Measurements from ENCODE around the gene NVL. TPM values are rescaled to one million over a fixed set of nuclear protein-coding genes. Genes with fewer than 3 reads are reported as not detected.

Gene NVL
- total and polyA plus RNA-seq, 10 of the 15 experiments (the other 5 are each of a cell fraction or from before 2014, with no cell fraction given), result 20.3 to 49.6 (median 35.2) TPM

DNA sequence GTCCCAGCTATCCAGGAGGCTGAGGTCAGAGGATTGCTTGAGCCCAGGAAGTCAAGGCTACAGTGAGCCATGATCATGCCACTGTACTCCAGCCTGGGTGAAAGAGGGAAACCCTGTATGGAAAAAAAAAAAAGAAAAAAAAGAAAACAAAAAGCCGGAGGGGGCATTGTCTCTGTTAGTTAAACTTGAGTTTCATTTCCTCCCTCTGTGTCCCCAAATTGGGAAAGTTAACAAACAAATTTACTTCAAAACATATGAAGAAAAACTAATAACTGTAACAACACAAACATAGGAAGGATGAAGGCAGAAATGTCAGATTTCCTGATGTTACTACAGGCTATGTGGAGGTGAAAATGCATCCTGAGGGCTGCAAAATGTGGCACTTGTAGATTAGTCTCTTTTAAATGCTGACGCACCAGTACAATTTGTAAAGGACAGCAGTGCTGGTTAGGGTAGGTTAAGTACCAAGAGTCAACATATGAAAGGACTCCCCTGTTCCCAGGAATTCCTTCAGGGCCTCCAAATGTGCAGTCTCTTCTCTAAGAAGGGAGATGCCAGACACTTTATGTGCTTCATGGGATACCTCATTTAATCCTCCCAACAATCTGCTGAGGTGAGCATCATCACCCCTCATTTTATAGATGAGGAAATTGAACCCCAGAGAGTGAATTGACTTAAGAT is 94.0 kb downstream of the NVL start:
- no TSS peak for BruUV-seq (replicated peaks)
- in situ Hi-C loops (cut with MboI) (no loop called here), intact Hi-C loops (cut with micrococcal nuclease; ENCODE audit: unreplicated experiment) (no loop called here)
- H3K27ac ChIP-seq (ENCODE audit: control insufficient read depth, insufficient read depth), result 0 out of 2 replicates have a peak overlapping the region, but pooled peaks have one; percentile 22
- no peaks in the 10 kb centered on the region for H3K4me1 ChIP-seq (ENCODE audit: control insufficient read depth, insufficient read depth, low read length)
- ATAC-seq (no peak), FAIRE-seq (no peak), DNase-seq (ENCODE audit: low read depth, low spot score) (no peak)
- CTCF ChIA-PET, result no interaction called here
- POLR2A ChIA-PET, result no interaction called here
- RAD21 ChIA-PET (ENCODE audit: unreplicated experiment), result interaction anchor here (1.0 kb wide), 1 partner anchor 121 kb away, joined by 3 read pairs; no protein-coding TSS in a partner anchor
- SMC1A ChIA-PET (ENCODE audit: uncharacterized antibody, unreplicated experiment), result interaction anchor here (1.1 to 2.0 kb wide), 2 partner anchors 10 to 51 kb away, joined by 3 to 6 read pairs; no protein-coding TSS in a partner anchor
- no peaks in the 10 kb centered on the region for H3K9me3 ChIP-seq (replicated peaks; ENCODE audit: control insufficient read depth, insufficient read depth, low read length)
- 25% methylated on average over 2 of the region's 2 CpGs for WGBS (ENCODE audit: insufficient coverage, insufficient replicate concordance, low lambda C conversion rate, missing lambda C conversion rate)
- TF ChIP-seq WRNIP1 (IDR thresholded peaks at IDR 0.05; ENCODE audit: borderline replicate concordance, low read depth, low read length) (no peak), SPI1 (IDR thresholded peaks at IDR 0.05; ENCODE audit: borderline replicate concordance, insufficient read depth, low read depth, low read length) (peak; percentile 64), ZNF384 (IDR thresholded peaks at IDR 0.05; ENCODE audit: borderline replicate concordance, low read depth, low read length) (0 out of 2 replicates have a peak, but pooled peaks have one; percentile 31)
- no peak overlapping the region for H2AFZ ChIP-seq (ENCODE audit: control insufficient read depth, low read depth, low read length)
- H3K36me3 ChIP-seq (ENCODE audit: control insufficient read depth in 2 of 2, insufficient read depth in 2 of 2, low read length in 1 of 2), result peaks cover 0 to 11% of the 10 kb centered on the region in 2 experiments
- H3K4me3 ChIP-seq, result no peak overlapping the region
- H4K20me1 ChIP-seq (ENCODE audit: control insufficient read depth, insufficient read depth), result no peaks in the 10 kb centered on the region
- H3K79me2 ChIP-seq (ENCODE audit: control insufficient read depth, insufficient read depth, low read length), result no peaks in the 10 kb centered on the region
- H3K9ac ChIP-seq (ENCODE audit: control insufficient read depth, insufficient read depth, low read length), result no peak overlapping the region
- H3K4me2 ChIP-seq (ENCODE audit: control insufficient read depth, insufficient read depth), result no peak overlapping the region
- H3K27me3 ChIP-seq (replicated peaks in 1 of 2; ENCODE audit: control insufficient read depth in 2 of 2, insufficient read depth in 2 of 2, low read length in 1 of 2), result no peaks in the 10 kb centered on the region

DNA sequence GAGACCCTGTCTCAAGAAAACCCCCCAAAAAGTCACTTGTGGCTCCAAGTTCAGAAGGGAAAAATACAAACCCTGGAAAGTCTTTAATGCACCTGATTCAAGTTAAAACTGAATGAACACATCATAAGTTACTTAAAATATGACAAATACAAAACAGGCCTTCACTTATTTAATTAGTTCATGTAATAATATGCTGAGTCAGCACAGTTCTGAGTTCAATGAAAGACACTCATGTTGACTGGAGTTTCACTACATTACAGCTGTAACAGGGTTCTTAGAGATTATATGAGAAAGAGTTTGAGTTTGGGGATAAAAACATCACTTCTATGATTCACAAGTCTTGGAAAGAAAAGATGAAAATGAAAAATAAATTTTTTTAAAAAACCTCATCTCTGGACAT is 96.0 kb downstream of the NVL start:
- Histone ChIP-seq H4K20me1 (ENCODE audit: control insufficient read depth, insufficient read depth) (no peaks in the 10 kb centered on the region), H3K27ac (ENCODE audit: control insufficient read depth, insufficient read depth) (no peak overlapping the region), H3K27me3 (replicated peaks in 1 of 2; ENCODE audit: control insufficient read depth in 2 of 2, insufficient read depth in 2 of 2, low read length in 1 of 2) (no peaks in the 10 kb centered on the region), H3K4me3 (no peak overlapping the region), H2AFZ (ENCODE audit: control insufficient read depth, low read depth, low read length) (no peak overlapping the region), H3K9ac (ENCODE audit: control insufficient read depth, insufficient read depth, low read length) (no peak overlapping the region), H3K9me3 (replicated peaks; ENCODE audit: control insufficient read depth, insufficient read depth, low read length) (no peaks in the 10 kb centered on the region), H3K4me1 (ENCODE audit: control insufficient read depth, insufficient read depth, low read length) (no peaks in the 10 kb centered on the region), H3K4me2 (ENCODE audit: control insufficient read depth, insufficient read depth) (no peak overlapping the region), H3K36me3 (ENCODE audit: control insufficient read depth in 2 of 2, insufficient read depth in 2 of 2, low read length in 1 of 2) (peaks cover 0 to 11% of the 10 kb centered on the region in 2 experiments), H3K79me2 (ENCODE audit: control insufficient read depth, insufficient read depth, low read length) (no peaks in the 10 kb centered on the region)
- in situ Hi-C loops (cut with MboI) (no loop called here), intact Hi-C loops (cut with micrococcal nuclease; ENCODE audit: unreplicated experiment) (no loop called here)
- TF ChIP-seq, protein P1, sequence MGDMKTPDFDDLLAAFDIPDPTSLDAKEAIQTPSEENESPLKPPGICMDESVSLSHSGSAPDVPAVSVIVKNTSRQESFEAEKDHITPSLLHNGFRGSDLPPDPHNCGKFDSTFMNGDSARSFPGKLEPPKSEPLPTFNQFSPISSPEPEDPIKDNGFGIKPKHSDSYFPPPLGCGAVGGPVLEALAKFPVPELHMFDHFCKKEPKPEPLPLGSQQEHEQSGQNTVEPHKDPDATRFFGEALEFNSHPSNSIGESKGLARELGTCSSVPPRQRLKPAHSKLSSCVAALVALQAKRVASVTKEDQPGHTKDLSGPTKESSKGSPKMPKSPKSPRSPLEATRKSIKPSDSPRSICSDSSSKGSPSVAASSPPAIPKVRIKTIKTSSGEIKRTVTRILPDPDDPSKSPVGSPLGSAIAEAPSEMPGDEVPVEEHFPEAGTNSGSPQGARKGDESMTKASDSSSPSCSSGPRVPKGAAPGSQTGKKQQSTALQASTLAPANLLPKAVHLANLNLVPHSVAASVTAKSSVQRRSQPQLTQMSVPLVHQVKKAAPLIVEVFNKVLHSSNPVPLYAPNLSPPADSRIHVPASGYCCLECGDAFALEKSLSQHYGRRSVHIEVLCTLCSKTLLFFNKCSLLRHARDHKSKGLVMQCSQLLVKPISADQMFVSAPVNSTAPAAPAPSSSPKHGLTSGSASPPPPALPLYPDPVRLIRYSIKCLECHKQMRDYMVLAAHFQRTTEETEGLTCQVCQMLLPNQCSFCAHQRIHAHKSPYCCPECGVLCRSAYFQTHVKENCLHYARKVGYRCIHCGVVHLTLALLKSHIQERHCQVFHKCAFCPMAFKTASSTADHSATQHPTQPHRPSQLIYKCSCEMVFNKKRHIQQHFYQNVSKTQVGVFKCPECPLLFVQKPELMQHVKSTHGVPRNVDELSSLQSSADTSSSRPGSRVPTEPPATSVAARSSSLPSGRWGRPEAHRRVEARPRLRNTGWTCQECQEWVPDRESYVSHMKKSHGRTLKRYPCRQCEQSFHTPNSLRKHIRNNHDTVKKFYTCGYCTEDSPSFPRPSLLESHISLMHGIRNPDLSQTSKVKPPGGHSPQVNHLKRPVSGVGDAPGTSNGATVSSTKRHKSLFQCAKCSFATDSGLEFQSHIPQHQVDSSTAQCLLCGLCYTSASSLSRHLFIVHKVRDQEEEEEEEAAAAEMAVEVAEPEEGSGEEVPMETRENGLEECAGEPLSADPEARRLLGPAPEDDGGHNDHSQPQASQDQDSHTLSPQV (IDR thresholded peaks at IDR 0.05), result no peak
- TF ChIP-seq ZNF384 (IDR thresholded peaks at IDR 0.05; ENCODE audit: borderline replicate concordance, low read depth, low read length) (no peak), KDM1A (IDR thresholded peaks at IDR 0.05; ENCODE audit: borderline replicate concordance) (no peak)
- TF ChIP-seq, protein P2, sequence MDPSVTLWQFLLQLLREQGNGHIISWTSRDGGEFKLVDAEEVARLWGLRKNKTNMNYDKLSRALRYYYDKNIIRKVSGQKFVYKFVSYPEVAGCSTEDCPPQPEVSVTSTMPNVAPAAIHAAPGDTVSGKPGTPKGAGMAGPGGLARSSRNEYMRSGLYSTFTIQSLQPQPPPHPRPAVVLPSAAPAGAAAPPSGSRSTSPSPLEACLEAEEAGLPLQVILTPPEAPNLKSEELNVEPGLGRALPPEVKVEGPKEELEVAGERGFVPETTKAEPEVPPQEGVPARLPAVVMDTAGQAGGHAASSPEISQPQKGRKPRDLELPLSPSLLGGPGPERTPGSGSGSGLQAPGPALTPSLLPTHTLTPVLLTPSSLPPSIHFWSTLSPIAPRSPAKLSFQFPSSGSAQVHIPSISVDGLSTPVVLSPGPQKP (IDR thresholded peaks at IDR 0.05; ENCODE audit: low read depth, low read length), result no peak
- ChIA-PET SMC1A (ENCODE audit: uncharacterized antibody, unreplicated experiment) (interaction anchor here (1.1 kb wide), 1 partner anchor 118 kb away, joined by 3 read pairs; no protein-coding TSS in a partner anchor), POLR2A (interaction anchor here (0.5 kb wide), 1 partner anchor 17 kb away, joined by 3 read pairs; no protein-coding TSS in a partner anchor), RAD21 (ENCODE audit: unreplicated experiment) (interaction anchor here (0.8 to 1.4 kb wide), 2 partner anchors 31 to 118 kb away, joined by 3 to 4 read pairs; no protein-coding TSS in a partner anchor), CTCF (interaction anchor here (1.1 to 1.9 kb wide), 4 partner anchors 9 to 99 kb away, joined by 4 to 8 read pairs (median 5); no protein-coding TSS in a partner anchor)
- no peak for FAIRE-seq
- BruUV-seq (replicated peaks), result no TSS peak
- no peak for DNase-seq (ENCODE audit: low read depth, low spot score)
- ATAC-seq, result no peak
